Calu3 (cell line): ENCODE measurements around the gene WDR5B. TPM values are rescaled to one million over a fixed set of nuclear protein-coding genes. Genes with fewer than 3 reads are reported as not detected.

ENCODE experiments used
- BruUV-seq: library from RNA; stranded (reverse); fragments of 400-500 nt; replicated peaks from 2 replicates; lab custom pipeline; 2021; lab: Mats Ljungman, UMichigan
- CTCF ChIA-PET: fragments of 300-600 bp; sonication (Branson Sonifier 250); formaldehyde crosslinking; loops from one replicate; lab custom pipeline; 2022; ENCODE audit warnings: antibody characterized with exemption; lab: Charles Lee
- DNase-seq: peaks from one replicate; pipeline ENCODE4 v3.0.0; 2022
- H3K27ac Mint-ChIP-seq: one replicate; pipeline ENCODE4 v1.8.0; 2022; ENCODE audit warnings: mixed read lengths; ENCODE audit not compliant: unreplicated experiment
- H3K27me3 Mint-ChIP-seq: one replicate; pipeline ENCODE4 v1.8.0; 2022; ENCODE audit warnings: mixed read lengths; ENCODE audit not compliant: unreplicated experiment
- H3K36me3 Mint-ChIP-seq: one replicate; pipeline ENCODE4 v1.8.0; 2022; ENCODE audit warnings: mild to moderate bottlenecking, moderate library complexity, mixed read lengths; ENCODE audit not compliant: insufficient read depth, unreplicated experiment
- H3K4me1 Mint-ChIP-seq: one replicate; pipeline ENCODE4 v1.8.0; 2022; ENCODE audit warnings: mild to moderate bottlenecking, low read depth, mixed read lengths; ENCODE audit not compliant: unreplicated experiment
- H3K4me3 Mint-ChIP-seq: one replicate; pipeline ENCODE4 v1.8.0; 2022; ENCODE audit warnings: mild to moderate bottlenecking, low read depth, moderate library complexity, mixed read lengths; ENCODE audit not compliant: unreplicated experiment
- H3K9me3 Mint-ChIP-seq: one replicate; pipeline ENCODE4 v1.8.0; 2022; ENCODE audit warnings: low read depth, mixed read lengths; ENCODE audit not compliant: unreplicated experiment
- CTCF ChIP-seq: fragments of 200-600 bp; IDR thresholded peaks from one replicate; pipeline ENCODE4 v1.8.0; 2022; ENCODE audit warnings: antibody characterized with exemption; ENCODE audit not compliant: unreplicated experiment
- intact Hi-C: fragments of 100-400 bp; cut with micrococcal nuclease; formaldehyde crosslinking; loops from one replicate; pipeline ENCODE4 v1.10.0; 2022; ENCODE audit not compliant: unreplicated experiment
- total RNA-seq: library from RNA; stranded (reverse); gene quantifications from 2 replicates; pipeline ENCODE4 v1.2.3, GENCODE V29; 2022

WDR5B gene
- total RNA-seq, 1 experiment from 2014 or later = 7.9 TPM

GRCh38 chr3:122394173-122394572, 21.7 kb downstream of the WDR5B start:
- H3K27ac Mint-ChIP-seq = no peak overlapping the region
- no peaks in the 10 kb centered on the region for H3K4me1 Mint-ChIP-seq
- no peaks in the 10 kb centered on the region for H3K27me3 Mint-ChIP-seq
- no TSS peak for BruUV-seq
- no peak overlapping the region for H3K4me3 Mint-ChIP-seq
- H3K9me3 Mint-ChIP-seq = no peaks in the 10 kb centered on the region
- no peak for TF ChIP-seq CTCF
- intact Hi-C loops = no loop called here
- DNase-seq = no peak
- CTCF ChIA-PET = interaction anchor here (1.6 kb wide), 1 partner anchor 307 kb away, joined by 3 read pairs; no protein-coding TSS in a partner anchor
- H3K36me3 Mint-ChIP-seq = no peaks in the 10 kb centered on the region

- no peak for DNase-seq
- H3K4me1 Mint-ChIP-seq = no peaks in the 10 kb centered on the region
- no TSS peak for BruUV-seq
- intact Hi-C loops = no loop called here
- H3K27ac Mint-ChIP-seq = no peak overlapping the region
- CTCF ChIA-PET = interaction anchor here (0.5 to 1.6 kb wide), 8 partner anchors 10 to 499 kb away, joined by 3 to 24 read pairs (median 3); partner anchors contain the start of genes FAM162A, MIX23, SLC15A2 and WDR5B
- no peaks in the 10 kb centered on the region for H3K27me3 Mint-ChIP-seq
- peak; percentile 43 for TF ChIP-seq CTCF
- H3K9me3 Mint-ChIP-seq = no peaks in the 10 kb centered on the region
- no peaks in the 10 kb centered on the region for H3K36me3 Mint-ChIP-seq
- H3K4me3 Mint-ChIP-seq = no peak overlapping the region
These were observed 22.7 kb downstream of the WDR5B start for GRCh38 chr3:122392868-122393844.

- DNase-seq = no peak
- Mint-ChIP-seq H3K27me3 (no peaks in the 10 kb centered on the region), H3K36me3 (no peaks in the 10 kb centered on the region), H3K27ac (no peak overlapping the region), H3K4me1 (no peaks in the 10 kb centered on the region), H3K9me3 (no peaks in the 10 kb centered on the region), H3K4me3 (no peak overlapping the region)
- TF ChIP-seq CTCF = no peak
- CTCF ChIA-PET = interaction anchor here (1.2 kb wide), 1 partner anchor 89 kb away, joined by 3 read pairs; no protein-coding TSS in a partner anchor
- intact Hi-C loops = no loop called here
- BruUV-seq = no TSS peak
These were observed 24.0 kb downstream of the WDR5B start for GRCh38 chr3:122391681-122392446.

- Mint-ChIP-seq H3K27me3 (no peaks in the 10 kb centered on the region), H3K4me3 (no peak overlapping the region), H3K4me1 (no peaks in the 10 kb centered on the region), H3K36me3 (no peaks in the 10 kb centered on the region), H3K27ac (no peak overlapping the region), H3K9me3 (no peaks in the 10 kb centered on the region)
- CTCF ChIA-PET = no interaction called here
- no TSS peak for BruUV-seq
- no peak for TF ChIP-seq CTCF
- intact Hi-C loops = no loop called here
- no peak for DNase-seq
These were observed 25.2 kb downstream of the WDR5B start for GRCh38 chr3:122390665-122391064.
